ENCODE measurements around the gene ODF4. TPM values are rescaled to one million over a fixed set of nuclear protein-coding genes. Genes with fewer than 3 reads are reported as not detected.

Gene ODF4
- total RNA-seq, 1 experiment from 2014 or later, result not detected

DNA sequence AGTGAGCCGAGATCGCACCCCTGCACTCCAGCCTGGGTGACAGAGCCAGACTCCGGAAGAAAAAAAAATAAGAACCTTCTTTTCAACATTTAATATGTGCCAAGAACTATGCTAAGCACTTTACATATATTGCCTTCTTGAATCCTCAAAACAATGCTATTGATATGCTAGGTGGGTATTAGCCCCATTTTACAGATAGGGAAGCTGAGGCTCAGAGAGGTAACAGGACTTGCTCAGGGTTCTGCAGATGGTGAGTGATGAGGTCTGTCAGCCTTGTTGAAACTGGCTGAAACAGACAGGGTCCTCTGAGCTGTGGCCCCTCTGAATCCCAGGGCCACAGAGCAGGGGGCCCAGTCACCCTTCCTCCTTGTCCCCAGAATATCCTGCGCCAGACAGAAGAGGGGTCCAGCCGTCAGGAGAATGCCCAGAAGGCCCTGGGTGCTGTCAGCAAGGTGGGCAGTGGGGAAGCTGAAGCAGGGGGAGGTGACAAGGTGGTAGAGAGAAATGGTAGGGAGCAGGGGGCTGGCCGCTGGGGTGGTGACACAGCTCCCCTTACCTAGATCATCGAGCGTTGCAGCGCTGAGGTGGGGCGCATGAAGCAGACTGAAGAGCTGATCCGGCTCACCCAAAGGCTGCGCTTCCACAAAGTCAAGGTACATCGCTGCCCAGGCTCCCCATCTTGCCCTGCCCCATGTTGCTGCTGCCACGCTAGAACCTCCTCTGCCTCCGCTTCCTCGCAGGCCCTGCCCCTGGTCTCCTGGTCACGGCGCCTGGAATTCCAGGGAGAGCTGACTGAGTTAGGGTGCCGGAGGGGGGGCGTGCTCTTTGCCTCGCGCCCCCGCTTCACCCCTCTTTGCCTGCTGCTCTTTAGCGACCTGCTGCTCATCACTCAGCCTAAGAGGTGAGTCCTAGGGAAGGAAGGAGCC lies 21.4 kb upstream of the ODF4 start:
- DNase-seq (ENCODE audit: unreplicated experiment), result no peak
- peaks cover 46% of the 10 kb centered on the region for H3K27me3 Mint-ChIP-seq (ENCODE audit: insufficient read depth, unreplicated experiment)
- no peaks in the 10 kb centered on the region for H3K36me3 Mint-ChIP-seq (ENCODE audit: insufficient read depth, unreplicated experiment)
- TF ChIP-seq, protein P1, sequence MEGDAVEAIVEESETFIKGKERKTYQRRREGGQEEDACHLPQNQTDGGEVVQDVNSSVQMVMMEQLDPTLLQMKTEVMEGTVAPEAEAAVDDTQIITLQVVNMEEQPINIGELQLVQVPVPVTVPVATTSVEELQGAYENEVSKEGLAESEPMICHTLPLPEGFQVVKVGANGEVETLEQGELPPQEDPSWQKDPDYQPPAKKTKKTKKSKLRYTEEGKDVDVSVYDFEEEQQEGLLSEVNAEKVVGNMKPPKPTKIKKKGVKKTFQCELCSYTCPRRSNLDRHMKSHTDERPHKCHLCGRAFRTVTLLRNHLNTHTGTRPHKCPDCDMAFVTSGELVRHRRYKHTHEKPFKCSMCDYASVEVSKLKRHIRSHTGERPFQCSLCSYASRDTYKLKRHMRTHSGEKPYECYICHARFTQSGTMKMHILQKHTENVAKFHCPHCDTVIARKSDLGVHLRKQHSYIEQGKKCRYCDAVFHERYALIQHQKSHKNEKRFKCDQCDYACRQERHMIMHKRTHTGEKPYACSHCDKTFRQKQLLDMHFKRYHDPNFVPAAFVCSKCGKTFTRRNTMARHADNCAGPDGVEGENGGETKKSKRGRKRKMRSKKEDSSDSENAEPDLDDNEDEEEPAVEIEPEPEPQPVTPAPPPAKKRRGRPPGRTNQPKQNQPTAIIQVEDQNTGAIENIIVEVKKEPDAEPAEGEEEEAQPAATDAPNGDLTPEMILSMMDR (IDR thresholded peaks at IDR 0.05; ENCODE audit: unreplicated experiment), result no peak
- H3K9me3 Mint-ChIP-seq (ENCODE audit: unreplicated experiment), result peaks cover 6% of the 10 kb centered on the region
- H3K27ac Mint-ChIP-seq (ENCODE audit: low read depth, unreplicated experiment), result no peak overlapping the region
- BruUV-seq (replicated peaks), result no TSS peak
- CTCF ChIA-PET, result interaction anchor here (0.6 to 1.9 kb wide), 3 partner anchors 17 to 1091 kb away, joined by 3 to 6 read pairs (median 3); no protein-coding TSS in a partner anchor
- no peak overlapping the region for H3K4me3 Mint-ChIP-seq (ENCODE audit: unreplicated experiment)
- POLR2A ChIA-PET, result no interaction called here
- intact Hi-C loops (cut with micrococcal nuclease), result no loop called here
- peaks cover 5% of the 10 kb centered on the region for H3K4me1 Mint-ChIP-seq (ENCODE audit: insufficient read depth, unreplicated experiment)

DNA sequence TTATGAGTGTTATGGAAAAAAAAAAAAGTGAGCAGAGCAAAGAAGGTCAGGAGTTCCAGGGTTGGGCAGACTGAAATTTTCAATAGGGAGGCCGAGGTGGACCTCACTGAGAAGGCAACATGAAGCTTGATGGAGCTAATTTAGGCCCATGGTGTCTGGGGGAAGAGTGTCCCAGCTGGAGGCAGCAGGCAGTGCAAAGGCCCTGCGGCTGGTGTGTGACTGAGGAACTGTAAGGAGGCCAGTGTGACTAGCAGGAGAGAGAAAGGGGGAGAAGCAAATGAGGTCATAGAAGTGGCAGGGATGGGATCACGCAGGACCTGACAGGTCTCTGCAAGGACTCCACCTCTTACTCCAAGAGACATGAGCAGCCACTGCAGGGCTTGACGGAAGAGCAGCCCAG lies 19.4 kb upstream of the ODF4 start:
- H3K9me3 Mint-ChIP-seq (ENCODE audit: unreplicated experiment), result peaks cover 6% of the 10 kb centered on the region
- no peaks in the 10 kb centered on the region for H3K4me1 Mint-ChIP-seq (ENCODE audit: insufficient read depth, unreplicated experiment)
- no peak for DNase-seq (ENCODE audit: unreplicated experiment)
- ChIA-PET POLR2A (no interaction called here), CTCF (interaction anchor here (0.6 kb wide), 1 partner anchor 632 kb away, joined by 3 read pairs; the partner anchor contains the start of gene WRAP53)
- no peak overlapping the region for H3K27ac Mint-ChIP-seq (ENCODE audit: low read depth, unreplicated experiment)
- no peaks in the 10 kb centered on the region for H3K36me3 Mint-ChIP-seq (ENCODE audit: insufficient read depth, unreplicated experiment)
- BruUV-seq (replicated peaks), result no TSS peak
- H3K27me3 Mint-ChIP-seq (ENCODE audit: insufficient read depth, unreplicated experiment), result peaks cover 42% of the 10 kb centered on the region
- TF ChIP-seq, protein P1 (IDR thresholded peaks at IDR 0.05; ENCODE audit: unreplicated experiment), result no peak
- intact Hi-C loops (cut with micrococcal nuclease), result no loop called here
- H3K4me3 Mint-ChIP-seq (ENCODE audit: unreplicated experiment), result no peak overlapping the region

DNA sequence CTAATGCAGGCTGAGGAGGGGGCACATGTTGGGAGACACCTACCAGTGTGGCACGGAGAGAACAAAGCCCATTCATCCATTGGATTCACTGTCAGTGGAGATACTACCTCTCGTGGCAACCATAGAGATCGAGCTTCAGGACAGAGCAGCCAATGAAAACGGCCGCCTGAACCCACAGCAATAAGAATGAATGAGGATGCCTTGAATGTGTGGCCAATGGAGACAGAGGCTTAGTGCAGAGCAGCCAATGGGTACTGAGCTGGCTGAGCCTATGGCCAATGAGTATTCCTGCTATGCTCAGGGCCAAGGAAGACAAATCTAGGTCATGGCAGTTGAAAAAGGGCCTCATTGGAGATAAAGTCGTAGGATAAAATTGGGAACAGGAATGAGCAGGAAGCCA lies 18.6 kb upstream of the ODF4 start:
- BruUV-seq (replicated peaks), result no TSS peak
- CTCF ChIA-PET, result no interaction called here
- Mint-ChIP-seq H3K36me3 (ENCODE audit: insufficient read depth, unreplicated experiment) (no peaks in the 10 kb centered on the region), H3K27ac (ENCODE audit: low read depth, unreplicated experiment) (no peak overlapping the region), H3K27me3 (ENCODE audit: insufficient read depth, unreplicated experiment) (peaks cover 42% of the 10 kb centered on the region), H3K9me3 (ENCODE audit: unreplicated experiment) (peaks cover 6% of the 10 kb centered on the region), H3K4me3 (ENCODE audit: unreplicated experiment) (no peak overlapping the region), H3K4me1 (ENCODE audit: insufficient read depth, unreplicated experiment) (no peaks in the 10 kb centered on the region)
- intact Hi-C loops (cut with micrococcal nuclease), result no loop called here
- POLR2A ChIA-PET, result no interaction called here
- TF ChIP-seq, protein P1 (IDR thresholded peaks at IDR 0.05; ENCODE audit: unreplicated experiment), result no peak
- DNase-seq (ENCODE audit: unreplicated experiment), result no peak

DNA sequence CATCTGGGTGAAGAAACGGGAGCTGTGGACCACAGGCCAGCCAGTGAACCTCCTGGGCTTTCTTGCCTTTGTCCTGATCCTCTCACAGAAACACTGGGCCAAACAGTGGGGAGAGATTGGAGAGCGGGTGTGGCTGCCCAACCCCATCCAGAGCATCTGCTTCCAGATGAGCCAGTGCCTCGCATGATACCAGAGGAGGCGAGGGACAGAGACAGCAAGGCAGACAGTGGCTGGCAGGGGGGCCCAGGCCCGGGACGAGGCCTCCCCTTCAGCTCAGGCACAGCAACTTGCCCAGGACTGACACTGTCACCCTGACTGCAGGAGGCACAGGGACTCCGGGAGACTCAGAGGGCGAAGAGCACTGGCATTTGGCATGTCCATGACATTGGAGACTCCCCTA lies 17.6 kb upstream of the ODF4 start:
- TF ChIP-seq, protein P1 (IDR thresholded peaks at IDR 0.05; ENCODE audit: unreplicated experiment), result no peak
- BruUV-seq (replicated peaks), result no TSS peak
- Mint-ChIP-seq H3K9me3 (ENCODE audit: unreplicated experiment) (peaks cover 6% of the 10 kb centered on the region), H3K4me1 (ENCODE audit: insufficient read depth, unreplicated experiment) (no peaks in the 10 kb centered on the region), H3K36me3 (ENCODE audit: insufficient read depth, unreplicated experiment) (no peaks in the 10 kb centered on the region), H3K27me3 (ENCODE audit: insufficient read depth, unreplicated experiment) (peaks cover 44% of the 10 kb centered on the region), H3K27ac (ENCODE audit: low read depth, unreplicated experiment) (no peak overlapping the region), H3K4me3 (ENCODE audit: unreplicated experiment) (no peak overlapping the region)
- intact Hi-C loops (cut with micrococcal nuclease), result no loop called here
- DNase-seq (ENCODE audit: unreplicated experiment), result no peak
- ChIA-PET POLR2A (no interaction called here), CTCF (interaction anchor here (0.9 kb wide), 1 partner anchor 249 kb away, joined by 3 read pairs; no protein-coding TSS in a partner anchor)

Measured in MCF 10A (cell line).